ENCODE measurements around the gene ZBTB16. TPM values are rescaled to one million over a fixed set of nuclear protein-coding genes. Genes with fewer than 3 reads are reported as not detected.

Gene ZBTB16
- total RNA-seq, 2 donors from 2014 or later, result 17.2 to 20.7 TPM

Other genes with a start within 250 kb of the ZBTB16 start
- gene USP28, start 184.1 kb upstream of the ZBTB16 start, total RNA-seq, result 10 to 100 TPM; 11.8 to 14.2 TPM
- not detected for gene HTR3B, start 154.9 kb upstream of the ZBTB16 start, total RNA-seq
- gene HTR3A, start 84.6 kb upstream of the ZBTB16 start, total RNA-seq, result not detected
- not detected for gene NNMT, start 236.7 kb downstream of the ZBTB16 start, total RNA-seq